ENCODE data around the gene ENDOV. TPM values are rescaled to one million over a fixed set of nuclear protein-coding genes. Genes with fewer than 3 reads are reported as not detected.

ENDOV gene
- total RNA-seq = 17.5 and 21.3 TPM in 2 replicates

GRCh38 chr17:80414803-80415625, at the start of gene ENDOV:
Gene ENDOV, plus strand, starts transcription at chr17:80415167. Its CDS starts 28 bp downstream, at chr17:80415195.

GRCh38 chr17:80475910-80476876, 61.2 kb downstream of the ENDOV start, which contains the start of gene NPTX1:
Gene NPTX1, minus strand, starts transcription at chr17:80476607. Its CDS starts 161 bp downstream, at chr17:80476446.

Other genes with a start within 250 kb of the ENDOV start
- 0.16 and 0.50 TPM in 2 replicates for gene CARD14, start 245.1 kb upstream of the ENDOV start, total RNA-seq
- gene SGSH, start 194.8 kb upstream of the ENDOV start, total RNA-seq = 9.6 and 31.3 TPM in 2 replicates
- 6.0 and 13.9 TPM in 2 replicates for gene SLC26A11, start 194.7 kb upstream of the ENDOV start, total RNA-seq
- 96.0 and 227 TPM in 2 replicates for gene RNF213, start 154.3 kb upstream of the ENDOV start, total RNA-seq
- 0.16 and 1.2 TPM in 2 replicates for gene NPTX1, start 61.4 kb downstream of the ENDOV start, total RNA-seq
- gene RPTOR, start 129.7 kb downstream of the ENDOV start, total RNA-seq = 14.7 and 39.5 TPM in 2 replicates